Measurements from ENCODE around the gene FUT6. TPM values are rescaled to one million over a fixed set of nuclear protein-coding genes. Genes with fewer than 3 reads are reported as not detected.

The FUT6 gene
- total RNA-seq, 1 donor from 2014 or later, result not detected

GRCh38 chr19:5806905-5807304, 32.6 kb downstream of the FUT6 start:
- no peak for DNase-seq (ENCODE audit: low spot score)

- no peak for DNase-seq (ENCODE audit: low spot score)
Observed at GRCh38 chr19:5806133-5806489, 33.4 kb downstream of the FUT6 start.

- DNase-seq (ENCODE audit: low spot score), result no peak
Observed at GRCh38 chr19:5805462-5806132, 33.9 kb downstream of the FUT6 start.

- no peak for DNase-seq (ENCODE audit: low spot score)
Observed at GRCh38 chr19:5804516-5805461, 34.7 kb downstream of the FUT6 start, which contains the start of gene NRTN. Gene NRTN, plus strand, starts transcription at chr19:5805067. Its CDS starts 19,099 bp downstream, at chr19:5824166.

- DNase-seq (ENCODE audit: low spot score), result peak; percentile 94
Observed at GRCh38 chr19:5803752-5804515, 35.6 kb downstream of the FUT6 start.

- no peak for DNase-seq (ENCODE audit: low spot score)
Observed at GRCh38 chr19:5803441-5803751, 36.1 kb downstream of the FUT6 start.

- DNase-seq (ENCODE audit: low spot score), result no peak
Observed at GRCh38 chr19:5801796-5802619, 37.5 kb downstream of the FUT6 start.

GRCh38 chr19:5800361-5801270, 38.9 kb downstream of the FUT6 start:
- DNase-seq (ENCODE audit: low spot score), result no peak

- no peak for DNase-seq (ENCODE audit: low spot score)
Observed at GRCh38 chr19:5799247-5800241, 40.0 kb downstream of the FUT6 start.

- DNase-seq (ENCODE audit: low spot score), result no peak
Observed at GRCh38 chr19:5798244-5798643, 41.3 kb downstream of the FUT6 start.

GRCh38 chr19:5795382-5795919, 44.1 kb downstream of the FUT6 start:
- DNase-seq (ENCODE audit: low spot score), result no peak

- no peak for DNase-seq (ENCODE audit: low spot score)
Observed at GRCh38 chr19:5793188-5793587, 46.3 kb downstream of the FUT6 start.

GRCh38 chr19:5792224-5792623, 47.3 kb downstream of the FUT6 start:
- no peak for DNase-seq (ENCODE audit: low spot score)

GRCh38 chr19:5790559-5791520, 48.7 kb downstream of the FUT6 start, which contains the start of gene DUS3L:
Gene DUS3L, minus strand, starts transcription at chr19:5791163. Its CDS starts 22 bp downstream, at chr19:5791141.
- peak; percentile 99 for DNase-seq (ENCODE audit: low spot score)

GRCh38 chr19:5789886-5790558, 49.5 kb downstream of the FUT6 start:
- no peak for DNase-seq (ENCODE audit: low spot score)

GRCh38 chr19:5789351-5789761, 50.1 kb downstream of the FUT6 start:
- DNase-seq (ENCODE audit: low spot score), result no peak
